Nephron (organoid): Measurements from ENCODE around the gene INPP5J.

ENCODE experiments used
- H3K27ac Mint-ChIP-seq, 3 experiments: 2 replicates each; pipeline ENCODE4 v1.8.0; 2020; ENCODE audit warnings: mixed read lengths in 3 of 3, mild to moderate bottlenecking in 2 of 3, moderate library complexity in 1 of 3
- H3K27me3 Mint-ChIP-seq: 2 replicates; pipeline ENCODE4 v1.8.0; 2021; ENCODE audit warnings: low read depth, mild to moderate bottlenecking, moderate library complexity, mixed read lengths
- H3K36me3 Mint-ChIP-seq: 2 replicates; pipeline ENCODE4 v1.8.0; 2020; ENCODE audit warnings: low read depth, mixed read lengths
- H3K4me1 Mint-ChIP-seq: 2 replicates; pipeline ENCODE4 v1.8.0; 2020; ENCODE audit warnings: mixed read lengths
- H3K4me3 Mint-ChIP-seq, 3 experiments: 2 replicates each; pipeline ENCODE4 v1.8.0; 2020; ENCODE audit warnings: mild to moderate bottlenecking in 3 of 3, mixed read lengths in 3 of 3, moderate library complexity in 2 of 3
- H3K9me3 Mint-ChIP-seq: 2 replicates; pipeline ENCODE4 v1.8.0; 2020; ENCODE audit warnings: mixed read lengths
- TF ChIP-seq, protein P1 (sequence below), 3 experiments: fragments of 200-600 bp; sonication (generic); IDR thresholded peaks; one replicate each; pipeline ENCODE4 v1.5.0; 2021; ENCODE audit warnings: antibody characterized with exemption in 3 of 3; ENCODE audit not compliant: unreplicated experiment in 3 of 3

Gene INPP5J

GRCh38 chr22:31134688-31135087, 11.9 kb downstream of the INPP5J start:
- Mint-ChIP-seq H3K4me1 (no peaks in the 10 kb centered on the region), H3K4me3 (no peak overlapping the region), H3K27me3 (peaks cover 8% of the 10 kb centered on the region), H3K27ac (no peak overlapping the region), H3K9me3 (no peaks in the 10 kb centered on the region), H3K36me3 (no peaks in the 10 kb centered on the region)
- TF ChIP-seq, protein P1, sequence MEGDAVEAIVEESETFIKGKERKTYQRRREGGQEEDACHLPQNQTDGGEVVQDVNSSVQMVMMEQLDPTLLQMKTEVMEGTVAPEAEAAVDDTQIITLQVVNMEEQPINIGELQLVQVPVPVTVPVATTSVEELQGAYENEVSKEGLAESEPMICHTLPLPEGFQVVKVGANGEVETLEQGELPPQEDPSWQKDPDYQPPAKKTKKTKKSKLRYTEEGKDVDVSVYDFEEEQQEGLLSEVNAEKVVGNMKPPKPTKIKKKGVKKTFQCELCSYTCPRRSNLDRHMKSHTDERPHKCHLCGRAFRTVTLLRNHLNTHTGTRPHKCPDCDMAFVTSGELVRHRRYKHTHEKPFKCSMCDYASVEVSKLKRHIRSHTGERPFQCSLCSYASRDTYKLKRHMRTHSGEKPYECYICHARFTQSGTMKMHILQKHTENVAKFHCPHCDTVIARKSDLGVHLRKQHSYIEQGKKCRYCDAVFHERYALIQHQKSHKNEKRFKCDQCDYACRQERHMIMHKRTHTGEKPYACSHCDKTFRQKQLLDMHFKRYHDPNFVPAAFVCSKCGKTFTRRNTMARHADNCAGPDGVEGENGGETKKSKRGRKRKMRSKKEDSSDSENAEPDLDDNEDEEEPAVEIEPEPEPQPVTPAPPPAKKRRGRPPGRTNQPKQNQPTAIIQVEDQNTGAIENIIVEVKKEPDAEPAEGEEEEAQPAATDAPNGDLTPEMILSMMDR (IDR thresholded peaks at IDR 0.05; ENCODE audit: unreplicated experiment in 3 of 3): no peak

- H3K9me3 Mint-ChIP-seq: no peaks in the 10 kb centered on the region
- peaks cover 11% of the 10 kb centered on the region for H3K27me3 Mint-ChIP-seq
- H3K27ac Mint-ChIP-seq: no peak overlapping the region
- H3K4me3 Mint-ChIP-seq: no peak overlapping the region
- TF ChIP-seq, protein P1 (IDR thresholded peaks at IDR 0.05; ENCODE audit: unreplicated experiment in 3 of 3): no peak
- H3K4me1 Mint-ChIP-seq: no peaks in the 10 kb centered on the region
- H3K36me3 Mint-ChIP-seq: no peaks in the 10 kb centered on the region
These were observed 12.9 kb downstream of the INPP5J start for GRCh38 chr22:31135706-31136105.

DNA sequence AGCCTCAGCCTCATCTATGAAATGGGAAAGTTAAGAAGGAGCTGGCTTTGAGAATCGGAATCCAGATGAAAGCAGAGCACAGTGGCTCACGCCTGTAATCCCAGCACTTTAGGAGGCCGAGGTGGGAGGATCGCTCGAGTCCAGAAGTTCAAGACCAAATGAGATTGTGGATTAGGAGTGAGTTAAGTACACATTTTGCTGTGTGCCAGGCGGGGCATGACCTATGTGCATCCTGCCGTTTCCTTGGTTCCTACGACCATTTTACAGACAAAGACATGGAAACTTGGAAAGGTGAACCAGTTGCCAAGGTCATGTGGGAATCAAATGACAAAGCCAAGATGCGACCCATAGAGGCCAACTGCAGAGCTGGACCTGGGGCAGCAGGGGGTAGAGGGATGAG, 13.4 kb downstream of the INPP5J start:
- H3K36me3 Mint-ChIP-seq: no peaks in the 10 kb centered on the region
- peaks cover 11% of the 10 kb centered on the region for H3K27me3 Mint-ChIP-seq
- H3K4me1 Mint-ChIP-seq: no peaks in the 10 kb centered on the region
- TF ChIP-seq, protein P1 (IDR thresholded peaks at IDR 0.05; ENCODE audit: unreplicated experiment in 3 of 3): no peak
- H3K9me3 Mint-ChIP-seq: no peaks in the 10 kb centered on the region
- no peak overlapping the region for H3K4me3 Mint-ChIP-seq
- no peak overlapping the region for H3K27ac Mint-ChIP-seq

GRCh38 chr22:31136711-31137110, 13.9 kb downstream of the INPP5J start:
- no peaks in the 10 kb centered on the region for H3K4me1 Mint-ChIP-seq
- peaks cover 11% of the 10 kb centered on the region for H3K27me3 Mint-ChIP-seq
- no peak overlapping the region for H3K4me3 Mint-ChIP-seq
- TF ChIP-seq, protein P1 (IDR thresholded peaks at IDR 0.05; ENCODE audit: unreplicated experiment in 3 of 3): no peak
- H3K36me3 Mint-ChIP-seq: no peaks in the 10 kb centered on the region
- no peak overlapping the region for H3K27ac Mint-ChIP-seq
- H3K9me3 Mint-ChIP-seq: no peaks in the 10 kb centered on the region

- Mint-ChIP-seq H3K27me3 (peaks cover 12% of the 10 kb centered on the region), H3K9me3 (no peaks in the 10 kb centered on the region), H3K4me1 (no peaks in the 10 kb centered on the region), H3K27ac (no peak overlapping the region), H3K4me3 (no peak overlapping the region), H3K36me3 (no peaks in the 10 kb centered on the region)
- TF ChIP-seq, protein P1 (IDR thresholded peaks at IDR 0.05; ENCODE audit: unreplicated experiment in 3 of 3): no peak
These were observed 15.0 kb downstream of the INPP5J start for GRCh38 chr22:31137721-31138120.

DNA sequence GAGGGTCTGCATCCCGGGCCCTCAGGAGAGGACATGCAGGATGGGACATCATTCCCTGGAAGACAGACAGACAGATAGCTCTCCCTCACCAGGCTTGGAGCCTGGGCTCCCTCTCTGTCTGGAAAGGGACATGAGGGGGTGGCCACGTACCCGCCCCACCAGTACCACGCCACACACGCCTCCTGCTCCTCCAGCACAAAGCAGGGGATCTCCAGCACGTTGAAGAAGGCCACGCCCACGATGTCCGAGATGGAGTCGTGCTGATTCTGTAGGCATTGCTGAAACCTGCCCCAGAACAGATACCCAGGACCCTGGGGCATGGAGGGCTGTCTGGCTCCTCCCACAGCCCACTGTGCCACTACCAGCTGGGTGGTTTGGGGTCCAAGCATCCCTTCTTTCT, 15.4 kb downstream of the INPP5J start:
- H3K27ac Mint-ChIP-seq: no peak overlapping the region
- TF ChIP-seq, protein P1 (IDR thresholded peaks at IDR 0.05; ENCODE audit: unreplicated experiment in 3 of 3): no peak
- H3K4me1 Mint-ChIP-seq: no peaks in the 10 kb centered on the region
- H3K9me3 Mint-ChIP-seq: no peaks in the 10 kb centered on the region
- no peak overlapping the region for H3K4me3 Mint-ChIP-seq
- H3K27me3 Mint-ChIP-seq: peaks cover 13% of the 10 kb centered on the region
- H3K36me3 Mint-ChIP-seq: no peaks in the 10 kb centered on the region
